ENCODE results near the gene ATXN1.

- TF ChIP-seq POLR2A (IDR thresholded peaks at IDR 0.05; ENCODE audit: low read length) (no peak), GATA1 (IDR thresholded peaks at IDR 0.05; ENCODE audit: low read depth, low read length) (no peak)
Observed at GRCh38 chr6:16649241-16649640, 112.0 kb downstream of the ATXN1 start.
